Measurements from ENCODE around the gene GYS1.

DNA sequence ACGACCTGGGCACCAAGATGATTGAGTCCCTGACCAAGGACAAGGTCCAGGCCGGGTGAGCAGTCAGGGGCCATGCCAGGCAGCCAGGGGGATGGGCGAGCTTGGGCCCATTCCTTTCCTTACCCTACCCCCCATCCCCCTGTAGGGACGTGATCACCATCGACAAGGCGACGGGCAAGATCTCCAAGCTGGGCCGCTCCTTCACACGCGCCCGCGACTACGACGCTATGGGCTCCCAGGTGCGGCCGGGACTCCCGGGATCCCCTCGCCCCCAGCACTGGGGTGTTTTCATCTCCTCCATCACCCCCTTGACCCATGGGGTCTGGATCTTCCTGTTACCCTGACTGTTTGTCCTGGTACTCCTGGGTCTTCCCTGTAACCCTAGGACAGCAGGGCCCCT, 16.7 kb upstream of the GYS1 start:
- no peak for TF ChIP-seq GATA1 (IDR thresholded peaks at IDR 0.05; ENCODE audit: low read depth, low read length)
- TF ChIP-seq POLR2A (IDR thresholded peaks at IDR 0.05; ENCODE audit: low read length) = no peak

Data from erythroblast (primary cell).